ENCODE measurements around the gene AMDHD1.

GRCh38 chr12:95997276-95997675, 54.1 kb downstream of the AMDHD1 start:
- TF ChIP-seq, protein P1, sequence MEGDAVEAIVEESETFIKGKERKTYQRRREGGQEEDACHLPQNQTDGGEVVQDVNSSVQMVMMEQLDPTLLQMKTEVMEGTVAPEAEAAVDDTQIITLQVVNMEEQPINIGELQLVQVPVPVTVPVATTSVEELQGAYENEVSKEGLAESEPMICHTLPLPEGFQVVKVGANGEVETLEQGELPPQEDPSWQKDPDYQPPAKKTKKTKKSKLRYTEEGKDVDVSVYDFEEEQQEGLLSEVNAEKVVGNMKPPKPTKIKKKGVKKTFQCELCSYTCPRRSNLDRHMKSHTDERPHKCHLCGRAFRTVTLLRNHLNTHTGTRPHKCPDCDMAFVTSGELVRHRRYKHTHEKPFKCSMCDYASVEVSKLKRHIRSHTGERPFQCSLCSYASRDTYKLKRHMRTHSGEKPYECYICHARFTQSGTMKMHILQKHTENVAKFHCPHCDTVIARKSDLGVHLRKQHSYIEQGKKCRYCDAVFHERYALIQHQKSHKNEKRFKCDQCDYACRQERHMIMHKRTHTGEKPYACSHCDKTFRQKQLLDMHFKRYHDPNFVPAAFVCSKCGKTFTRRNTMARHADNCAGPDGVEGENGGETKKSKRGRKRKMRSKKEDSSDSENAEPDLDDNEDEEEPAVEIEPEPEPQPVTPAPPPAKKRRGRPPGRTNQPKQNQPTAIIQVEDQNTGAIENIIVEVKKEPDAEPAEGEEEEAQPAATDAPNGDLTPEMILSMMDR (IDR thresholded peaks at IDR 0.05): no peak
- TF ChIP-seq ZFX (IDR thresholded peaks at IDR 0.05; ENCODE audit: borderline replicate concordance): no peak

Data from 22Rv1 (cell line).